Activated CD8-positive, alpha-beta memory T cell treated with anti-CD3 and anti-CD28 coated beads for 4 hours (primary cell): Measurements from ENCODE around the gene PCP4.

Experiments used
- DNase-seq, 2 donors: peaks; one replicate each; pipeline ENCODE4 v3.0.0-alpha.2; 2020; ENCODE audit warnings: low read depth in 2 of 2

The PCP4 gene

DNA sequence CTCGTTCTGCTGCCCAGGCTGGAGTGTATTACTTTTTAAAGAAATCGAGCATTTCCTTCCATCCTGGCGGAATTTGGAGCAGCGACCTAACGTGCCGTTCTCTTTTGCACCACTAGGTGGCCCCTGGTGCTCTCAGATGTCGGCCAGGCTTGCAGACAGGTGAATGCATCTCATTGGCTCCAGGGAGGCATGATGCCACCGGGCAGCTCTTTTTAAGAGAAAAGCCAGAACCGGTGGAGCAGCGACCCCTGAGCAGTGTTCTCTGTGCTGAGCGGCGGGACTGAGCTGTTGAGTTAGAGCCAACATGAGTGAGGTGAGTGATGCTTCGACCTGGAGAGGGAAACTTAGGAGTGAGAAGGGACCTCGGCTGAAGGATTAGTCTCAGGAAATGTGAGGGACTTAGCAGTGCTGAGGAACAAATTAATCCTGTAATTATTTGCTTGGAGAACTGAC lies at the start of gene PCP4:
TSS of gene PCP4 (plus strand) at position 241 of the 453 bp plus-strand sequence. CDS start at position 305, 64 bp downstream.
- no peak for DNase-seq

DNA sequence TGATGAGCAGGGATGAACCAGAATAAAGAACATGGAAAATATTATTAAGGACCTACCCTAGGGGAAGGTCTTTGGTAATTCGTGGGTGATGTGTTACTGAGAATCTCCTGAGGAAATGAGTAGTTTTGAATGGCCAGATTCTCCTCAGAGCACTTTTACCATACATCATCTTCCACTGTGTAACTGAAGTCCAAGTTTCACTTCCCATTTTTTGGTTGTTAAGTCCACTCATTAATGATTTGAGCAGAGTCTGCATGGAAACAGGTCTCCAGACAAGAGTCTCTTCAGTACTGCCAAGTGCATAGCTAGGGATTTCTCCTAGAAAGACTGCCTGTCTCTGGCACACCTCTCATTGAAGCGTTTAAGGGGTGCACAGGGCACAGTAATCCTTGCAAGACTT lies 48.7 kb upstream of the PCP4 start:
- DNase-seq, result no peak

DNA sequence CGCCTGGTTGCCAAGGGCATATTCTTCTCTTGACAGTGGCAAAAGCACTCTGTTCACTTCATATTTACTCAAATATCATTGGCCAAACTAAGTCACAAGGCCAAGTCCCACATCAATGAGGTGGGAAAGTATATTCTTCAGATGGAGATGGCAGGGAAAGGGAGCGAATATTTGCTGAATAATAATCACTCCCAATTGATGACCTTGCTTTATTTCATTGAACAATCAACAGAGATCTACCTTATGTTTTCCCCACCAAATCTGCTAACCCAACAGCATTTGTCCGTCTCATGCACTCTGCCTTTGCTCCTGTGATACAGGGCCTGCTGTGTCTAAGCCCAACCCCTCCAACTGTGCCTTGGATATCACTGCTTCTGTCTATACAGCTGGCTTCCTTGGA lies 45.2 kb upstream of the PCP4 start:
- DNase-seq, result no peak

DNA sequence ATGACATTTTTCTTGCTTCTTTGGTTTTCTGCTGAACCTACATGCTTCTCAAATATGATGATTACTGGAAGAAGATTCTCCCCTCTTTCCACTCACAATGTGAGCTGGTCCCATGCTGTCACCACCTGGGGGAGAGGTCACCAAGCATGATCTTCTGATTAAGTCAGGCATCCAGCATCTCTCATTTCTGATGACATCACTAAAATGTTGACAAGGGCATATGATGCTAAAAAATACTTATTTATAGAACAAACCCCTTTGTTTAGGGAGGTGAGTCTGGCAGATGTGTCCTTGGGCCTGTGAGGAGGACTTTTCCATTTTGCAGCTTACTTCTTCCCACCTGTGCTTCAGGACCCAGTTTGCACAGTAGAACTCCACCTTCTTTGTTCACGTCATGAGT lies 42.0 kb upstream of the PCP4 start:
- no peak for DNase-seq

DNA sequence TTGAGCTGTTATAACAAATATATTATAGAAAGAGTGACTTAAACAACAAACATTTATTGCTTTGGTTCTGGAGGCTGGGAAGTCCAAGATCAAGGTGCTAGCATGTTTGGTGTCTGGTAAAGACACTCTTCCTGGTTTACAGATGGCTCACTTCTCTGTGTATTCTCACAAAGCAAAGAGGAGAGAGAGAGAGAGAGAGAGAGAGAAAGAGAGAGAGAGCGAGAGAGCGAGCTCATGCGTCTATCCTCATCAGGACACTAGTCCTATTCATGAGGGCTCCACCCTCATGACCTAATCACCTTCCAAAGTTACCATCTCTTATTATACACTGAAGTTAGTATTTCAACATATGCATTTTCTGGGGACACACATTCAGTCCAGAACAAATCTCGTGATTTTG lies 32.7 kb upstream of the PCP4 start:
- no peak for DNase-seq

DNA sequence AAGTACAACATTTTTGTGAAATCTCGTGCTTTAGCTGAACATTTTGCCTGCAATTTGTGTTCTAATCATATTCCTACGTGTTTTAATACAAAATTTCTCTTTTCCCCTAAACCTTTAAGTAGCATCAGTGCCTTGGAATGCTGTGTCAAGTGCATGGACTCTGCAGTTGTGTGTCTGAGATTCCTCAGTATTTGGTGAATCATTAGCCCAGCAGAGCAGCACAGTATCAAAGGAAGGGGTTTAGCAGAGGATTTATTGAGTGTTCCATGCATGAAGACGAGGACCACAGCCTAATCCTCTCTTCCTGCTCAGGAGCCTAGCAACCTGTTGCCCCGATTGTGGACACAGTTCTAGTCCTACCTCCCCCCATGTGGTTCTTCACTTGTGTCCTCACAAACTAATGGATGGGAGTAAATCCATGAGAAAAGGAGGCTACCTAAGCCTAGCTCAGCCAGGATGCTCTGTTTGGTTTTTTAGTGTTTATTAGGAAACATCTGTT lies 29.3 kb upstream of the PCP4 start:
- no peak for DNase-seq

DNA sequence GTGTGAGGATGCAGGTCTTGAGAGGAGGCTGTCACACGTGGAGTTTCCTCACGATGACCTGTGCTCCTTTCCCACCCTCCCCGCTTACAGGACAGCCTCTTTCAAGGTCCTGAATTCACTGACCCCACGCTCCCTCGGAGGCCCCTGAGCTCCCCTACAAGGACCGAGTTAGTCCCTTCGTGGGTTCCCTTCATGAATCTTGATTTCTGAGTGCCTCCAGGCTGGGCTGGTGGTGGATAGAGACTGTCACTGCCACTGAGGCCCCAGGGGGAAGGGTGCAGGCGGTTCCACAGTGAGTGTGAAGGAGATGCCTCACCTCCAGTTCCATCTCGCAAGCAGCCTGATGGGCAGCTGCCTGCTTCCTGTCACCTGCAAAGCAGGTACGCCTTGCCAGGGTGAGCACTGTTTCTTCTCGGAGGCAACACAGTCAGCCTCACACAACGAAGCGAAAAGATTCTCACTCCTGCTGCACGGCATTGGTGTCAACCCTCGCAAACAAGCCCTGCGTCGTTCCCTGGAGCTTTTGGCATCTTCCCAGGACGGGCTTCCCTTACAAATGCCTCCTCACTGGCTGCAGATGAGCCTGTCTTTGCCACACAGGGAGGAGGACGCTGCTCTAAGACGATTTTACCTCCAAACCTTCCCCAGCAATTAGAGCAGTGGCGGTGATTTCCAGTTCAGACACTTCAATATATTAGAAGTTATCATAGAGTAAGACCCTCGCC lies 26.7 kb upstream of the PCP4 start:
- no peak for DNase-seq

DNA sequence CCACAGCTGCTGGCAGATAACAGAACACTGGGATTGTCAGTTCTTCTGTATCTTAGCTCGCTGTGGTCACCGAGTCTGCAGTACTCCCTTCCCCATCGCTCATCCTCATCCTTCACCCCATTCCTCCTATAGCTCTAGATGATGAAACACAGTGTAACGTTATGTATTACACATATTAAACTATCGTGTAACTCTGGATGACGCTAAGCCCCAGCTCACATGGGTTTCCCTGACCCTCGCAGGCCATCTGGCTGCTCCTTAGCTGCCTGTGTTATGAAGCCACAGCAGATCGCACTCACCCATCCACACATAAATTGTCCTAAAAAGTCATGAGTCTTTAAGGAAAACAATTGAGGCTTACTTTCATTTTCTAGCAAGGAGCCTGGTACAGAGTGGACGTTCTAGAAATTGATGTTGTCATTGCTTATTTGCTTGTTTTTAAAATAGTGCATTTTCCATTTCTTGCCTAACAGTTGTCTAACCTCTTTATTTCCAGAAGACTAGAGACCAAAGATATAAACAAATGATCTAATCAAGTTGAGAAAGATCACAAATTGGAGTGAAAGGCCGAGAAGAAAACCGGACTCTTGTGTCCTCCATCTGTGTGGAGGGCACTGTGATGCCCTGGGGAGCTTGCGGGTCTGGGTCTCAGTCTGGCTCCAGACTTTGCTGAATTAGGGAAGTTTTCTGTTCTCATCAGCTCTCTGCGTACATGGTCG lies 24.3 kb upstream of the PCP4 start:
- DNase-seq, result no peak

DNA sequence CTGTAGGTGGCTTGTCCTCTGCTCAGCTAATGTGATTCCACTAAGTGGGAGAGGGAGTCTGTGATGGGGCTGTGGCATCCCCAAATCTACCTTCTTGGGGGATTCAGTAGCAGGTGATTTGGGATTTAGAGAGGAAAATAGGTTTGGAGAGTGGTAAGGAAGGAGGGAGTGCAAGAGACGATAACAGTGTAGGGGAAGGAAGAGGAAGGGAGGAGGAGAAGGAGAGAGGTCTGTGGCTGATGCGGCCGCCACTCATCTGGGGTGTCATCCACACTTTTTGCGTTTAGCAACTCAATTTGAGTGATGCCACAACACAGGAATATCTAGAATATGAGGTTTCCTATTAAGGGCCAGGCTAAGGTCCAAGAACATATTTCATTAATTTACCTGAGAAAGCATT lies 23.8 kb upstream of the PCP4 start:
- DNase-seq, result no peak

DNA sequence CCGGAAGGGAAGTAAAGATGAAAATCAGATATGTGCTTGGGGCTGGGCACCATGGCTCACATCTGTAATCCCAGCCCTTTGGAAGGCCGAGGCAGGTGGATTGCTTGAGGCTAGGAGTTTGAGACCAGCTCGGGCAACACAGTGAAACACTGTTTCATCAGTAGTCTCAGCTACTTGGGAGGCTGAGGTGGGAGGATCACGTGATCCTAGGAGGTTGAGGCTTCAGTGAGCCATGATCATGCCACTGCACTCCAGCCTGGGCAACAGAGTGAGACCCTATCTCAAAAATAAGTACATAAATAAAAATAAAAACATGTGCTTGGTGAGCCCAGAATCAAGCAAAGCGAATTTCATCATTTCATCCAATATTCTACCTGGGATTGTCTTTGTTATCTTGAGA lies 23.3 kb upstream of the PCP4 start:
- DNase-seq, result no peak

DNA sequence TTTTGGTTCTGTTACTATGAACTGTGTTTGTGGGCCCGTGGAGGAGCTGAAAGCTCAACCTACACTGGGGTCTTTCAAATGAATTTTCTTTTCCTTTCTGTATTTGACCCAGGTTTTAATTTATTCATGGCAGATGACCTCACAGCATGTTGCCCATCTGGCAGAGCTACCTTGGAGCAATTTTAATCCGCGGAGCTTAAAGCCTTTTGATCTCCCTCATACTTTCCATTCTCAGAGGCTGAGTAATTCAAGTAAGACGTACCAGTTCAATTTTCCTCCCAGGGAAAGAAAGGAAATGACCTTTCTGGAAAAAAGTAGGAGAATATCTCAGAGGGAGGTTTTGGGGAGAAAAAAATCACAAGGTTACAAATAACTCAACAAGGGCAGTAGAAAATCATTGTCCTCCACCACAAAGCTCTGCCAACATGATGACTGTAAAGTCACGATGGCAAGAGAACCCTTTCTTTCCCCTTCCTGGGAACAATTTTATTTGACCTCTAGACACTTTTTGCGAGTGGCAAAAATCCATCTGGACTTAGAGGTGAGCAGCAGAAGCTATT lies 21.6 kb upstream of the PCP4 start:
- no peak for DNase-seq

DNA sequence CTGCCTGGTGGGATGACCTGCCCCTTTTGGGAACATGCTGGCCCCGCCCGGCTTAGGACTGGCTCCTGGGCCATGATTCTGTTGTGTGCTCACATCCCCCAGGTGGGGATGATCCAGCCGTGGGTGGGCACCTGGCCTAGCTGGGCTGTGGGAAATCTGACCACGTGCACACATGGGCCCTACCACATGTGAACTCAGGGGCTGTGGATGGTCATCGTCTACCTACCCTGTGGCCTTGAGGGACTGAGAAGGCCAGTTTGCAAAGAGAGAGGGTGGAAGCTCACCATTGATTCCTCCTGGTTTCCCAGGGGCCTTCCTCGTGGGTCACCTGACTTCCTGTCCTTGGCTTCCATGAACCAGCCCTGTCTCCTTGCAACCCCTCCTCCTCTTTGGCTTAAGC lies 19.4 kb upstream of the PCP4 start:
- DNase-seq, result no peak

DNA sequence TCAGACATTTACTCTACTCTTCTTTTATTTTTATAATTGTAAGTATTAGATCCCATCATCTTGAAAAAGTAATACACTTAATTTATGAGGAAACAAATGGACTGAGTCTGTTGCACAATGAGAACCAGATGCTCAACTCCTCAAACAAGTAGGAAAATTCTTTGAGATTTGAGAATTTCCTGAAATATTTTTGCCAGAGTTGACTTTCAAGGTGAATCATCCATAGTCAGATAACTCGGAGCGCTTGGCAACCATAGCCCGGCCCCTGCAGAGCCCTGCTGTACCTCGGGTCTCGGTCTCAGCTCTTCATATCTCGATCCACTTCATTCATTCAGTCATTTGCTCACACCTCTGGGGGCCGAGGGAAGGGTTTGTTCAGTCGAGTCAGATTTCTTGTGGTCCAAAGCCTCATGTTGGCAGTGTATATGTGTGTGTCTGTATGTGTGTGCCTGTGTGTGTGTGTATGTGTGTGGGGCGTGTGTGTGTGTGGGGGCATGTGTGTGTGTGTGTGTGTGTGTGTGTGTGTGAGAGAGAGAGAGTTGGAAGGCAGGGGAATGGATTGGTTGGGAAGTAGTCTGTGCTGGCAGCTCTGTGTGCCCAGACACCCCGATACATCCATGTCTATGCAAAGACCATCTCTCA lies 18.1 kb upstream of the PCP4 start:
- DNase-seq, result no peak

DNA sequence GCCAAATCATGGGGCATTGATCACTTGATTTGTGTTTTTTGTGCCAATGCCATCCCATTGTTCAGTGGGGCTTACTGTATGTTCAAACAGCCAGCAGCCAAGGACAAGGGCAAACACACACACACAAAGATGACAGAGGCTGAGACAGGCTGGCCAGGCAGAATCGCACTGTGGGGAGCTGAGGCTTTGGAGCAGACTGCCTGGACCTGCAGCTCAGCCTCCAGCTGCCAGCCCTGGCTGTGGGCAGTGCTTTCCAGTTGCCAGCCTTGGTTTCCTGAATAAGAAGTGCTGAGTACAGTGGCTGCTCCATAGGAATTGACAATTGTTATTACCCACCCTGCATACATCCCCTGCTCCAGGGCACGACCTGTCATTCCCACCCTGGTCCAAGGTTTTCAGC lies 16.9 kb upstream of the PCP4 start:
- DNase-seq, result no peak

DNA sequence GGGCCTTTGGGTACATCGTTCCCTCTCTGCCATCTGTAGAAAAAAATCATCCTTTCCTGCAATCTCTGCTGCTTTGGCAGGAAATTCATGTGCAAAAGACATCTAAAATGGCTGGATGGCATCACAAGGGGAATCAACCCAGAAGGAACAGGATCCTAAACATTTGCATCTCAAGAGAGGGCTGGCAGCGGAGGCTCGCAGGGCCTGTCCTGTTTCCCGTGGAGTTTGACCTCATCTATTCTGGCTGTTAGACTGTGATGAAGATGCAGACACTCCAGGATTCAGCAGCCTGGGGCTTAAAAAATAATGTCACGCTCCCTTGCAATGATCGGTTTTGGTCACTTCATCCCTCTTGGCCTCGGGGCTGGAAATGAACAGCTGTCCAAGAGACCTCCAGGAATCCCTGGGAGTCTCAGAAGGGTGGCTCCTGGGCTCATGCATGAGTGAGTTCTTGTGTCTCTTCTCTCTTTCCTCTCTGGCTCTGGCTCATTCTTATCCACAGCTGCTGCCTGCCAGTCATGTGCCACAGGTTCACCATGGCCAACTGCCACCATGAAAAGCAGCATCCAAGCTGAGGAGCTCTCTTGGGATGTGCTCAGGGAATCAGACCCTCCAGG lies 16.1 kb upstream of the PCP4 start:
- DNase-seq, result no peak

DNA sequence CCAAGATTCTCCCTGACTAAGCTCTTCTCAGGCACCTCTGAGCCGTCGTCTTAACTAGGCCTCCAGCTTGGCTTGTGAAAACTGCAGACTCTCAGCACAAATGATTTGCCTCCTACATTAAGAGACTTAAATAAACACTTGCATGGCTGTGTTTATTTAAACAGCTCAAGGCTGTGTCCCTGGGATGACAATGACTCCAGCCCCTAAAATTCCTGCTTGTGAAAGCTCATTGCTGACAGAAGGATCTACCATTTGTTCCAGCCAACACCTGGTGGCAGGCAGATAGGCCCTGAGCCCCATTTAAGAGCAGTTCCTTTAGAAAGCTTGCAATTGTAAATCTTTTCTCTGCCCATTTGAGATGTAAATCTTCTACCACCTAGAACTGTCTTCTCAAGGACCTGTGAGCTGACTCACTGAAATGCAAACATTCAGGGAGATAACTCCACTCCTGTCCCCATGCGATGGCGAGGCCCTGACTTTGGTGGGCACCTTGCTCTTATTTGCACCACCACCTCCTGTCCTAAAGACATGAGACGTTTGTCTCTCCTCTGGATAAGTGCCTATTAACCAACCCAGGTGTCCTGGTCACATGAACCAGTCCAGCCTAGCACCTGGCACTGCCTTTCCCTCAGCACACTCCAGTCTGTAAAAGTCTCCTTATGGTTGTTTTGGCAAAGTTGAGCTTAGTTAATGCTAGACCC lies 15.1 kb upstream of the PCP4 start:
- DNase-seq, result no peak

DNA sequence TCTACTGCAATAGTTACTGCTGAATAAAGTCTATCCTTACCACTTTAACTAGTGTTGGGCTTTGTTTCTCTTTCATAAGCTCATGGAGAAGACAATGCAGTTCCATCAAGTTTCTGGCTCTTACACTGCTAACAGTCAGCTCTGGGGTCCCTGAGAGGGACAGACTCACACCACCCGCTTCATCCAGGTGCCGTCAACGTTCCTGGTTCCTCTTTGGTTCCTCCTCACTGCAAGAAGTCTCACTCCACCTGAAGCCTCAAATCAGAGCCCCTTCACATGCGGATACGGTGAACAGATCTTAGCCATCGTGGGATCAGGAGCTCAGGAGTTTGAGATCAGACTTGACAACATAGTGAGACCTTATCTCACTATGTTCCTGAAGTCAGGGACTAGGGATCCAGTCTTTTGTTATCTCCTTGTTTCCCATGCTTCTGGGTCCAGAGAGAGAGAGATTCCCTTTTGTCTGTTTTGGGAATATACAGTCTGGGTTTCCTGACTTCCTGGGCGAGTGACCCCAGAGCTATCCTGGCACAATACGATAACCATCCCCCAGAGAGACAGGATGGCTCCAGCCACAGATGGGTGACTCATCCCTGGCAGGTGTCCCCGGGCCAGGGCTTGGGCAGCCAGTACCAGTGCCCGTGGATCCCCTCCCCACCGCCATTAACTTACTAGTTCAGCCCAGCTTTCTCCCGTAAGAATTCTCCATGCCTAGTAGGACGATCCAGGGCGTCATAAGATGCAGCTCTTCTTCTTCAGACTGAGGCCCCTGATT lies 14.3 kb upstream of the PCP4 start:
- no peak for DNase-seq

DNA sequence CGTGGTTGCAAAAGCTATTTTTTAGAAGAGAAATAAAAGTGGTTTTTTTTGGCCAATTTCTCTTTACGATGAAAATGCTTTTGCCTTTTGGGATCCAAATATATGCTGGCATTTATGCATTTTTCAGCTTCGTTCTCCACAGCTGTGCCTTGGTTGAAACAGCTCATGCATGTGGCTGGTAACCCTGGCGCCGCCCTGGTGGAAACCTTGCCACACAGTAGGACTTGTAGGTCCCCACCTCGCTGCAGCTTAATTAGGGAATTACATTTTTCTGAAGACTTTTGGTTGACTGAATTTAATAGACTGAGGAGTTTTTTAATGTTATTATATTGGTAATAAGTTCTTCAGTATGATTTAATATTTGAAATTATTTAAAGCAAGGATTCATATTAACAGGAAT lies 12.7 kb upstream of the PCP4 start:
- DNase-seq, result no peak

DNA sequence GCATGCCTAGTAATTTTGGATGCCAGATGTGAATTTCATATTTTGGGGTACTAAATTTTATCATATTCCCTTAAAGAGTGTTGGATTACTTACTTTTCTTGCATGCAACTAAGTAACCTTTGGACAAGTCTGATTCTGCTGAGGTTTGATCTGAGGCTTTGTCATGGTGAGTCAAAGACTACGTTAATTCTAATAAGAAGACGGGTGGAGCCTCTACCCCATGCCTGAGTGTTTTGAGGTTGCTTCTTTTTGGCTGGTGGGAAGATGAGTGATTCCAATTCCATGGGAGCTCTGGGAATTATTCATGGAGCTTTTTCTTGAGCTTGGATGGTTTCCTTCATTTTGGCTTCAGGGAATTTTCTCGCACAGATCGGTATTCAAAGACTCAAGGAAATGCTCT lies 11.6 kb upstream of the PCP4 start:
- DNase-seq, result no peak

DNA sequence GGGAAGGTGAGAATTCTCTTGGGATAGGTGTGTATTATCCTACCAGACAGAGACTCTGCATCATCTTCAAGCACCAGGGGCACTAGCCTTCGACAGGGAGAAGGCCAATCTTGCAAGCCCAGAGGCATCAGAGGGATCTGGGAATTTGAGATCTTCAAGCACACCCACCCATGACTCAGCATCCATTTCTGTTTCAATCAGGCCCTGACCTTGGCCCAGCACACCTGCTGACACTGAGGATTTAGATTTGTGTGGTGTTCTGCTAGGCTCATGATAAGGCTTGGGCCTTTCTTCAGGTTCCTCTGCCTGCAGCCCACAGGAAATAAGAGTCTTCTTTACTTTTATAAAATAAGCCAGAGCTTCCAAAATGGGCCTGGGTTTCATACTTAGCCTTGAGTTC lies 6.6 kb upstream of the PCP4 start:
- DNase-seq, result no peak

DNA sequence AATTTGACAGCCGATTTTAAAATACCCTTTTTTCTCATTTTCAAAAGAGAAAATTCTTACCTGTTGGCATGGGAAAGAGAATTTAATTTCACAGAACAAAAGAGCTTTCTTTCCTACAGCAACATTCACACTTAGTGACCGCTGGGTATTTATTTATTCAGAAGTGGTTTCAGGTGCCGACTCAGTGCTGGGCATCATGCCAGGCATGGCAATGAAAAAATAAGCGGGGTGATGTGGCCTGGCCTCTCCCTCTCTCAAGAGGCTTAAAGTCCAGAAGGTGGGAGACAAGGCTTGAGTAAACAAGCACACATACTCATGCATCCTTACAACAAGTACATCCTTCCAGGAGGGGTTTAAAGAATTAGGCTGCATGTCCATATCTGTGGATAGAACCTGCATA lies 4.1 kb upstream of the PCP4 start:
- no peak for DNase-seq
